ENCODE results near the gene MED8. TPM values are rescaled to one million over a fixed set of nuclear protein-coding genes. Genes with fewer than 3 reads are reported as not detected.

MED8 gene
- total and polyA plus RNA-seq, 2 donors (not counting 1 experiment from before 2014, with no cell fraction given): 49.7 to 69.2 TPM

DNA sequence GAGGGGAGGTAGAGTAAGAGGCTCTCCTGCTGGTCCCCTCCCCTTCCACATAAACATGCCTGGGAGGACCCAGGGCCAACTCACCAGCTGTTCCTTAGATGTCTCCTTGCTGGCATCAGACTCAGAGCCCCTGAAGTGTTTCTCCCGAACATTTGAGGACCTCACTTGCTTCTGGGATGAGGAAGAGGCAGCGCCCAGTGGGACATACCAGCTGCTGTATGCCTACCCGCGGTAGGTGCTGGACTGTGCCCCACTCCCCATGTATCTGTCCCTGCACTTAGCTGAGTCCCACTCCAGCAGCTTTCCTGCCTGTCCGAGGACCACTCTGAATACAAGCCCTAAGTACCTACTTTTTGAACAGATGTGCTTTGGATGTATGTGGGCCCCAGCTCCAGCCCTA lies 51.6 kb downstream of the MED8 start:
- H3K4me3 ChIP-seq (replicated peaks in 1 of 4; ENCODE audit: control extremely low read depth in 1 of 4, insufficient read depth in 1 of 4, low read depth in 3 of 4, low read length in 4 of 4): no peak overlapping the region

DNA sequence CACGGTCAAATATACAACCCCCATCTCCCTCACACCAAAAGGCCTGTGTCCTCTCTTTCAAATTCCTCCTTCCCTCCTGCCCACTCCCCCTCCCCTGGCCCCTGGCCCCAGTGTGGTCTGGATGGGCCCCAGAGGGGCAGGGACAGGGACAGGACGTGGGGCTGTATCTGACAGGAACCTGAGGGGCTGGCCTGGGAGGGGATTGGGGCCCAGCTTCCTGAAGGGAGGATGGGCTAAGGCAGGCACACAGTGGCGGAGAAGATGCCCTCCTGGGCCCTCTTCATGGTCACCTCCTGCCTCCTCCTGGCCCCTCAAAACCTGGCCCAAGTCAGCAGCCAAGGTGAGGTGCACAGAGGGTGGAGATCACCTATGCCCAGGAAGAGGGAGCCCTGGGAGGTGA lies 52.0 kb downstream of the MED8 start, which contains the start of gene MPL:
Gene MPL (plus strand): TSS at position 231 of the 400 bp plus-strand sequence. CDS start 31 bp downstream, at position 262.
- Histone ChIP-seq H3K27ac (ENCODE audit: insufficient read depth, low read length) (no peak within 1 kb of the TSS), H3K4me1 (ENCODE audit: control insufficient read depth, extremely low read depth, insufficient read depth, low read length) (no peaks in the 10 kb centered on the region), H2AFZ (ENCODE audit: low read length) (no peak within 1 kb of the TSS), H3K4me3 (replicated peaks in 1 of 4; ENCODE audit: control extremely low read depth in 1 of 4, insufficient read depth in 1 of 4, low read depth in 3 of 4, low read length in 4 of 4) (no peak within 1 kb of the TSS), H3K9me3 (ENCODE audit: control insufficient read depth, insufficient read depth, low read depth, low read length) (no peaks in the 10 kb centered on the region), H3K27me3 (ENCODE audit: control insufficient read depth, insufficient read depth, low read length) (peaks cover 10% of the 10 kb centered on the region), H3K79me2 (ENCODE audit: control insufficient read depth, insufficient read depth, low read length) (no peaks in the 10 kb centered on the region), H4K20me1 (ENCODE audit: control insufficient read depth, extremely low read depth, insufficient read depth, low read length) (no peaks in the 10 kb centered on the region), H3K36me3 (ENCODE audit: control insufficient read depth, insufficient read depth, low read length) (no peaks in the 10 kb centered on the region), H3K9ac (ENCODE audit: insufficient read depth, low read length) (no peak within 1 kb of the TSS), H3K4me2 (ENCODE audit: extremely low read depth, insufficient read depth, low read length) (no peak within 1 kb of the TSS)
- no peak for DNase-seq (ENCODE audit: low read depth in 2 of 2)
- TF ChIP-seq EZH2 (IDR thresholded peaks at IDR 0.05; ENCODE audit: low read length, missing control alignments): no peak
- TF ChIP-seq, protein P1, sequence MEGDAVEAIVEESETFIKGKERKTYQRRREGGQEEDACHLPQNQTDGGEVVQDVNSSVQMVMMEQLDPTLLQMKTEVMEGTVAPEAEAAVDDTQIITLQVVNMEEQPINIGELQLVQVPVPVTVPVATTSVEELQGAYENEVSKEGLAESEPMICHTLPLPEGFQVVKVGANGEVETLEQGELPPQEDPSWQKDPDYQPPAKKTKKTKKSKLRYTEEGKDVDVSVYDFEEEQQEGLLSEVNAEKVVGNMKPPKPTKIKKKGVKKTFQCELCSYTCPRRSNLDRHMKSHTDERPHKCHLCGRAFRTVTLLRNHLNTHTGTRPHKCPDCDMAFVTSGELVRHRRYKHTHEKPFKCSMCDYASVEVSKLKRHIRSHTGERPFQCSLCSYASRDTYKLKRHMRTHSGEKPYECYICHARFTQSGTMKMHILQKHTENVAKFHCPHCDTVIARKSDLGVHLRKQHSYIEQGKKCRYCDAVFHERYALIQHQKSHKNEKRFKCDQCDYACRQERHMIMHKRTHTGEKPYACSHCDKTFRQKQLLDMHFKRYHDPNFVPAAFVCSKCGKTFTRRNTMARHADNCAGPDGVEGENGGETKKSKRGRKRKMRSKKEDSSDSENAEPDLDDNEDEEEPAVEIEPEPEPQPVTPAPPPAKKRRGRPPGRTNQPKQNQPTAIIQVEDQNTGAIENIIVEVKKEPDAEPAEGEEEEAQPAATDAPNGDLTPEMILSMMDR (conservative IDR thresholded peaks at IDR 0.05 in 1 of 2, IDR thresholded peaks at IDR 0.05 in 1 of 2; ENCODE audit: low read depth in 1 of 2, low read length in 2 of 2): no peak

More for the DNA sequence above, 51.6 kb downstream of the MED8 start:
- Histone ChIP-seq H3K9ac (ENCODE audit: insufficient read depth, low read length) (no peak overlapping the region), H3K79me2 (ENCODE audit: control insufficient read depth, insufficient read depth, low read length) (no peaks in the 10 kb centered on the region), H4K20me1 (ENCODE audit: control insufficient read depth, extremely low read depth, insufficient read depth, low read length) (no peaks in the 10 kb centered on the region), H3K4me1 (ENCODE audit: control insufficient read depth, extremely low read depth, insufficient read depth, low read length) (no peaks in the 10 kb centered on the region), H3K4me2 (ENCODE audit: extremely low read depth, insufficient read depth, low read length) (no peak overlapping the region), H2AFZ (ENCODE audit: low read length) (no peak overlapping the region), H3K27ac (ENCODE audit: insufficient read depth, low read length) (no peak overlapping the region), H3K9me3 (ENCODE audit: control insufficient read depth, insufficient read depth, low read depth, low read length) (no peaks in the 10 kb centered on the region), H3K27me3 (ENCODE audit: control insufficient read depth, insufficient read depth, low read length) (peaks cover 10% of the 10 kb centered on the region), H3K36me3 (ENCODE audit: control insufficient read depth, insufficient read depth, low read length) (no peaks in the 10 kb centered on the region)
- no peak for DNase-seq (ENCODE audit: low read depth in 2 of 2)
- TF ChIP-seq, protein P1 (conservative IDR thresholded peaks at IDR 0.05 in 1 of 2, IDR thresholded peaks at IDR 0.05 in 1 of 2; ENCODE audit: low read depth in 1 of 2, low read length in 2 of 2): no peak
- no peak for TF ChIP-seq EZH2 (IDR thresholded peaks at IDR 0.05; ENCODE audit: low read length, missing control alignments)

DNA sequence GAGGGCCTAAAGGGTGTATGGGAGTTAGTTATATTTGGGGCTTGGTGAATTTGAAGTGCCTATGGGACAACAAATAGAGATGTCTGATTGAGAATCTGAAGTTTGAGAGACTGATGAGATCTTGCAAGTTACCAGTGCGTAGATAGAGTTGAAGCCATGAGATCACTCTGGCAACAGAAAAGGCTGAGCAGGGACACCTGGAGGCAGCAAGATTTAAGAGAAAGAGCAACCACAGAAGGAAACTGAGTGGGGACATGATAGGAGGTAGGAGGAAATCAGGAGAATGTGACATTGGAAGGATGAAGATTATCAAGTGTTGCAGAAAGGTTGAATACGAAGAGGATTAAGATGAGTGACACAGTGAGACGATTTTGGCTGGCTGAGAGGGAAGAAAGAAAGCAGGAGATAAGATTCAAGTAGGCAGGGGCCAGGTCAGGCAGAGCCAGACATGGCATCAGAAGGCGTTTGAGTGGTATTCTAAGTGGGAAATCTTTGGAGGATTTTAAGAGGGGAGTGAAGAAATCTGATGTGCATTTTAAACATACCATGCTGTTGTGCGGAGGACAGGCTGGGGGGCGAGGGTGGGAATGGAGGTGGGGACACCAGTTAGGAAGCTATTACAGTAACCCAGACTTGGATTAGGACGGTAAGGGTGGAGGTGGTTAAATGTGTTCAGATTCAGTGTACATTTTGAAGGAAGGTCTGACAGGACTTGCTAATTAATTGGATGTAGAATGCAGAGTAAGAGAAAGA lies 55.0 kb downstream of the MED8 start:
- Histone ChIP-seq H2AFZ (ENCODE audit: low read length) (no peak overlapping the region), H4K20me1 (ENCODE audit: control insufficient read depth, extremely low read depth, insufficient read depth, low read length) (no peaks in the 10 kb centered on the region), H3K4me2 (ENCODE audit: extremely low read depth, insufficient read depth, low read length) (no peak overlapping the region), H3K9ac (ENCODE audit: insufficient read depth, low read length) (no peak overlapping the region), H3K27ac (ENCODE audit: insufficient read depth, low read length) (no peak overlapping the region), H3K36me3 (ENCODE audit: control insufficient read depth, insufficient read depth, low read length) (no peaks in the 10 kb centered on the region), H3K27me3 (ENCODE audit: control insufficient read depth, insufficient read depth, low read length) (peaks cover under 1% of the 10 kb centered on the region), H3K4me1 (ENCODE audit: control insufficient read depth, extremely low read depth, insufficient read depth, low read length) (no peaks in the 10 kb centered on the region), H3K79me2 (ENCODE audit: control insufficient read depth, insufficient read depth, low read length) (no peaks in the 10 kb centered on the region), H3K4me3 (replicated peaks in 1 of 4; ENCODE audit: control extremely low read depth in 1 of 4, insufficient read depth in 1 of 4, low read depth in 3 of 4, low read length in 4 of 4) (no peak overlapping the region), H3K9me3 (ENCODE audit: control insufficient read depth, insufficient read depth, low read depth, low read length) (no peaks in the 10 kb centered on the region)
- no peak for DNase-seq (ENCODE audit: low read depth in 2 of 2)
- TF ChIP-seq EZH2 (IDR thresholded peaks at IDR 0.05; ENCODE audit: low read length, missing control alignments): no peak
- TF ChIP-seq, protein P1 (conservative IDR thresholded peaks at IDR 0.05 in 1 of 2, IDR thresholded peaks at IDR 0.05 in 1 of 2; ENCODE audit: low read depth in 1 of 2, low read length in 2 of 2): no peak

Other genes with a start within 250 kb of the MED8 start
- gene EBNA1BP2, start 217.5 kb downstream of the MED8 start, total RNA-seq: 39.1 and 44.4 TPM in 2 replicates
- gene EBNA1BP2, start 217.5 kb downstream of the MED8 start, polyA plus RNA-seq: 52.4 and 81.5 TPM in 2 replicates
- under 0.01 and 0.17 TPM in 2 replicates for gene CFAP57, start 217.5 kb downstream of the MED8 start, total RNA-seq
- gene CFAP57, start 217.5 kb downstream of the MED8 start, polyA plus RNA-seq: 0.09 and 0.22 TPM in 2 replicates
- gene TMEM125, start 119.8 kb downstream of the MED8 start, total RNA-seq: not detected in 2 replicates
- 0.03 TPM in 1 of 2 replicates, not detected in the other for gene TMEM125, start 119.8 kb downstream of the MED8 start, polyA plus RNA-seq
- gene C1orf210, start 104.2 kb downstream of the MED8 start, total RNA-seq: not detected in 2 replicates
- gene C1orf210, start 104.2 kb downstream of the MED8 start, polyA plus RNA-seq: not detected in 2 replicates
- gene TIE1, start 88.8 kb downstream of the MED8 start, total RNA-seq: 0.26 TPM in 1 of 2 replicates, not detected in the other
- 0.01 and 0.02 TPM in 2 replicates for gene TIE1, start 88.8 kb downstream of the MED8 start, polyA plus RNA-seq
- gene MPL, start 52.0 kb downstream of the MED8 start, total RNA-seq: not detected in 2 replicates
- not detected in 2 replicates for gene MPL, start 52.0 kb downstream of the MED8 start, polyA plus RNA-seq
- 1.3 and 24.1 TPM in 2 replicates for gene CDC20, start 30.8 kb downstream of the MED8 start, total RNA-seq
- gene CDC20, start 30.8 kb downstream of the MED8 start, polyA plus RNA-seq: 16.7 and 88.0 TPM in 2 replicates
- 33.4 and 65.2 TPM in 2 replicates for gene ELOVL1, start 21.8 kb downstream of the MED8 start, total RNA-seq
- gene ELOVL1, start 21.8 kb downstream of the MED8 start, polyA plus RNA-seq: 172 and 203 TPM in 2 replicates
- 17.2 and 26.9 TPM in 2 replicates for gene SZT2, start 99 bp upstream of the MED8 start, total RNA-seq
- 7.1 and 8.5 TPM in 2 replicates for gene SZT2, start 99 bp upstream of the MED8 start, polyA plus RNA-seq
- gene HYI, start 64.1 kb upstream of the MED8 start, total RNA-seq: 30.8 and 36.5 TPM in 2 replicates
- gene HYI, start 64.1 kb upstream of the MED8 start, polyA plus RNA-seq: 24.6 and 26.3 TPM in 2 replicates
- 23.9 and 45.2 TPM in 2 replicates for gene PTPRF, start 141.1 kb upstream of the MED8 start, total RNA-seq
- gene PTPRF, start 141.1 kb upstream of the MED8 start, polyA plus RNA-seq: 39.5 and 52.0 TPM in 2 replicates